Amniotic stem cell (primary cell): ENCODE data around the gene TRERF1.

Experiments
- DNase-seq: peaks from one replicate; lab custom pipeline; 2025; lab: John Stamatoyannopoulos, UW

The TRERF1 gene

DNA sequence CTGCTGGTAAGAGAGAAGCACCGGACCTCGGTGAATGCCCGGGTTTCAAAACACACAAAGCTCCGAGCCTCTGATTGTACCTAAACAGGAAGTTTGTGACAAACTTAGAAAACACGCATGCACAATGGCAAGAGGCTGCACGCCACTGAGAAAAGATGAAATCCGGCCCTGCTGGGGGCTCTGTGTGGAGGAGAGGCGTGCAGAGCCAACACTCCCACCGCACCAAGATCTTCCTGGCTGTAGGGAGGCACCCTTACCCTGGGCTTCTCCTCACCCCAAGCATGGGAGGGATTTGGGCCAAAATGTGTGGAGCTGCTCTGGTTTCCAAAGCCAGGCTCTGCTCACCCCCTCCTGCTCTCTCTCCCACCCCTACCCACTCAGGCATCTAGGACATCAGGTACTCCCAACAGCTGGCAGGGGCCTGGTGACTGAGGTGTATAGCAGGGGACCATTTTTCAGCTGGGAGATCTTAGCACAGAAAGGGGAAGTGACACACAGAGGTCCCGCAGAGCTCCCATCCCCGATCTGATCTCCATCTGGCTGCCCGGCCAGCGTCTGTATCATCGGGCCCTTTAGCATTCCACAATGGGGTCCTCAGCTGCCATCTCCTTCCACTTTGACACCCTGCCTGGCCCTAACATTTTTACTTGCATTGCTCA, 84.2 kb downstream of the TRERF1 start:
- no peak for DNase-seq

DNA sequence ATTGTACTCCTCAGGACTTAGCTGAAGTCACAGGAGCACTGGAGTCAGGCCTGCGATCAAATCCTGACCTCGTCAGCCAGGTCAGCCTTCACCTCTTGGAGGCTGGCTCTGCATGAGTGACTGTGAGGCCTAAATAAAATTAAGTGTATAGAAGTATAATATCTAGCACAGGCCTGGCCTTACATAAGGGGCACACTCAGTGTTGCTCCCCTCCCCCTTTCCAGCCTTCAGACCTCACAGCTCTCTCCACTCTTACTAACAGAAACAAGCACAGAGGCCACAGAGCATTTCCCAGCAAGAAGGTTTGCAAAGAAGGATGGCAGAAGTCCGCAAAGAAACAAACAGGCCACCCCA, 84.8 kb downstream of the TRERF1 start:
- no peak for DNase-seq

DNA sequence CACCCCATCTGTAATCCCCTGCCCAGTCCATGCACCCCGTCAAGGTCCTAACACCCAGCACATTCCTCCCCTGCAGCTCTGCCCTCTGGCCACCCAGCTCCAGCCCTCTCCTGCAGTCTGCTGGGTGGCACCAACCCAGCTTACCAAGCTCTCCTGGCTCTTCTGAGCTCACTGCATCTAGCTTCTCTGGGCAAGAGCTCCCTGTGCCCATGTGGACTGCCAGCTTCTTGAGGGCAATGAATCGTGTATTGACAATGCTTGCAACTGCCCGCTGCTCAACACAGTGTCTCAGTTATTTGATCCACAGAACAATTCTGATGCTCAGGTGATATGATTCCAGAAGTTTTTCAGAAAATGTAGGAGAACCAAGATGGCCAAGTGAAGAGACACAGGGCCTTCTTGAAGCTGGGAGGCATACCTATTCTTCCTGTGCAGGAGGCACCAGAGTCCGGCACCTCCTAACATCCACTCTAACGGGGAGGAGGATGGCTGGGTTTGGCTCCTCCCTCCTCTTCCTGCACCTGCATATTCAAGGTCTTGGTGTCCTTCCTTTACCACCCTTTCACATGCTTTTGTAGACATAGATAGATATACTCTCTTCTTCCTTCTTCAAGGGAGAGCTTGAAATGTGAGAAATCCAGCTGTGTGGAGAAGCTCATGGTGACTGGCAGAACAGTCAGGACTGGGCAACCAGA, 85.6 kb downstream of the TRERF1 start:
- no peak for DNase-seq

DNA sequence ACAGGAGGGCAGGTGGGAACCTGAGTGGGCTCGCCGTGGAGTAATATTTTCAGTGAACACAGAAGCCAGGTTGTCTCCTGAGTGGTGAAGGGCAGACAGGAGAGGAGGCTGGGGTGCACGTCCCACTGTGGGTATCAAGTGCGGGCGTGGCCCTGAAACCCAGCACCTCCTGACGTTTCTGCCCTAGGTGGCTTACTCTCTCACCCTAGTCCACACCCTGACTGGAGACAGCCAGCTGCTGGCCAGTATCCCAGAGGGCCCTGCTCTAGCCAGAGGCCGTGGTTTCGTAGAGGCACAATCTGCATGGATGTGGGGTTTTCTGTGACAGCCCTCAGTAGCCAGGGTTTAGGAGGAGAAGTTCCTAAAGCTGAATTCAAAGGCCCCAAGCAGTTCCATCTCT, 86.7 kb downstream of the TRERF1 start:
- DNase-seq: no peak

DNA sequence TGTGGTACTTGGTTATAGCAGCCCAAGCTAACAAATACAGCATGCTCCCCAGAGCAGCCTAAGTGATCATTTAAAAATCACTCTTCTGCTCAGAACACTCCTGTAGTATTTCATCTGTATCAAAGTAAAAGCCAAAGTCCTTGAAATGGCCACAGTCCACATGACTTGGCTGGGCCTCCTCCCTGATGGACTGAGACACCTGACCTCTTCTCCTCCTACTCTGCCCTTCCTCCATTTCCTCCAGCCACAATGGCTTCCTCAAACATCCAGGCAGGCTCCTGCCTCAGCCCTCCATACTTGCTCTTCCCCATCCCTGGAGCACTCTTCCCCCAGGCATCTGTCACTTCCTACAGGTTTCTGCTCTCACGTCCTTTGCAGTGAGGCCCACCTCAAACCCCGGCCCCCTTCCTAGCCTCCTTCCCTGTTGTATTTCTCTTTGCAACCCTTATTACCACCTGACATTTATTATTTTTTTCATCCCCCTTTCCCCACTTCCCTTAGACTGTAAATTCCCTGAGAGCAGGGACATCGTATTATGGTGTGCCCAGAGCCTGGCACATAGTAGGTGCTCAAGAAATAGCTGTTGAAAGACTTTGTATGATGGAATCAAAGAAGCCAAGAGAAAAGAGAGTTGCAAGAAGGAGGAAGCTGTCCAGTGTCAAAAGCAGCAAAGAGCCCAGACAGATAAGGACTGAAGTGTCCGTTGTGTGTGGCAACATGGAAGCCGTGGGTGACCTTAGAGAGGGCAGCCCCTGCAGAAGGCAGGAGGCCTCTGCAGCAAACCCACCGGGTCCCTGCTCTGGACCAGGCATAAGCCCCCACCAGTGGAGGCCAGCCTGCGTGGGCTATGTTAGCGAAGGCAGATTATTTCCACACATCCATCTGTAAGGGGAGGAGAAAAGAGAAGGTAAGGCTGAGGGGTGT, 87.5 kb downstream of the TRERF1 start:
- DNase-seq: no peak

DNA sequence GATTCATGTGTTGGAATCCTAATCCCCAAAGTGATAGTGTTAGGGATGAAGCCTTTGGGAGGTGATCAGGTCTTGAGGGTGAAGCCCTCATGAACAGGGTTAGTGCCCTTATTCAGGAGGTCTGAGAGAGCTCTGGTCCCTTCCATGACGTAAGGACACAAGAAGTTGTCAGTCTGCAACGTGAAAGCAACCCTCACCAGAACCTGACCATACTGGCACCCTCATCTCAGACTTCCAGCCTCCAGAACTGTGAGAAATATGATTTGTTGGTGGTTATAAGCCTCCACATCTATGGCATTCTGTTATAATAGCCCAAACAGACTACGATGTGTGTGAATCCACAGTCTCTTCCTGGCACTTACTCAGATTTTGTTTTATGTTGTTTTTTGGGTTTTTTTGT, 90.7 kb downstream of the TRERF1 start:
- DNase-seq: no peak

DNA sequence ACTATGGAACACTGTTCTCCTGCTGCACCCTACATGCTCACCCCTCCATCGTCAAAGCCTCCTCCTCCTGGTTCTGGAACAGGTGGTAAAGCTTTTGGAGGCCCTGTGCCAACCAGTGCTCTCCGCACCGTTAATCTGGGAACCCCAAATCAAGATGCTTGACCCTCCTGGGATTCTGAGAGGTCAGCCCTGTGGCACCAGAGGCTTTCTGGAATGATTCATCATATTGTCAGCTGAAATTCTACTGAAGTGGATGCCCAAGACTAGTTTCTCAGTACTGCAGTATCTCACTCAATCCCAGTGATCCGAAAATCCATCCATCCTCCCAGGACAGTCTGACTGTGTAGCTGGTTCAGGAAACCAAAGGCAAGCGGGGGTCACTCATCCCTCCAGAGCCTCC, 92.7 kb downstream of the TRERF1 start:
- DNase-seq: no peak

DNA sequence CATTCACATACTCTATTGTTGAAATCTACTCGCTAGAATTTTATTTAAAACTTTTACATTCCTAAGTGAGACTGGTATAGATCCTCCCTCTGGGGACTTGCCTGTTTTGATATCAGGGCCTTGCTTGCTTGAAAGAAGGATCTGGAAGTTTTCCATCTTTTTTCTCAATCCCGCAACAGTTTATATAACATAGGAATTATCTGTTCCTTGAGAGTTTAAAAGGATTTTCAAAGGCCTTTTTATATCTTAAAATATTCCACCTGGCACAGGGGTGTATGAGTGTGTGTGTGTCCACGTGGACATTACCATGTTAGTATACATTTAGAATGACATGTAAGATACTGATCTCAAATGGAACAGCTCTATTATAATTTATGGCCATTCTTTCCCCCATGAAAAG, 96.3 kb downstream of the TRERF1 start:
- no peak for DNase-seq

DNA sequence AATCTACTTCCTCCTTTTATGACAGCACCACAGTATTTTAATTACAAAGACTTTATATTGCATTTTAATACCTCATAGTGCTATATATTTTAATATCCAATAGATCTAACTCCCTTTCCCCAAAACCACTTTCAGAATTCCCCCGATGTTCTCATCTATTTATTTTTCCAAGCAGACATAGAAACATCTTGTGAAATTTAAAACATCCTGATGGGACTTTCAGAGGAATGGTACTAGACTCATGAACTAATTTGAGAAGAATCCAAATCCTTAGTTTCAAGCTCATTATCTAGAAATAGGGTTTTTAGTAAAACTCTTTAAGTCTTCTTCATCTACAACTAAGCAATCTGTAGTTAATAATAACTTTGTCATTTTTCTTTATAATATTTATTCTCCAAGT, 97.0 kb downstream of the TRERF1 start:
- no peak for DNase-seq

DNA sequence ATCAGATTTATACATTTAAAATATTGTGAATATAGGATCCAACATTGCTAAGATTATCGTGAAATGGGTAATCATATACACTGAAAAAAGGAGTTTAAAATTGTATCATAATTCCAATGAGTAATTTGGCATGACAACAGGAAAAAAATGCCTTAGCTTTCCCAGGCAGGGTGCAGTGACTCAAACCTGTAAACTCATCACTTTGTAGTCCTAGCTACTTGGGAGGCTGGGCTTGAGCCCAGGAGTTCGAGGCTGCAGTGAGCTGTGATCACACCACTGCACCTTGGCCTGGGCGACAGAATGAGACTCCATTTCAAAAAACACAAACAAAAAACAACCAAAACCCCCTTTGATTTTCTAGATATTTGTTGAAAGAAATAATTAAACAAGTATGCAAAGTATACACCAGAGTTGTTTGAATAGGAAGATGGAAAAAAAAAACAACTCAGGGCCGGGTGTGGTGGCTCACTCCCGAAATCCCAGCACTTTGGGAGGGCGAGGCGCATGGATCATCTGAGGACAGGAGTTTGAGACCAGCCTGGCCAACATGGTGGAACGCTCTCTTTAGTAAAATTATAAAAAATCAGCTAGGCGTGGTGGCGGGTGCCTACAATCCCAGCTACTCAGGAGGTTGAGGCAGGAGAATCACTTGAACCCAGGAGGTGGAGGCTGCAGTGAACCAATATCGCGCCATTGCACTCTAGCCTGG, 98.7 kb downstream of the TRERF1 start:
- peak; percentile 15 for DNase-seq

DNA sequence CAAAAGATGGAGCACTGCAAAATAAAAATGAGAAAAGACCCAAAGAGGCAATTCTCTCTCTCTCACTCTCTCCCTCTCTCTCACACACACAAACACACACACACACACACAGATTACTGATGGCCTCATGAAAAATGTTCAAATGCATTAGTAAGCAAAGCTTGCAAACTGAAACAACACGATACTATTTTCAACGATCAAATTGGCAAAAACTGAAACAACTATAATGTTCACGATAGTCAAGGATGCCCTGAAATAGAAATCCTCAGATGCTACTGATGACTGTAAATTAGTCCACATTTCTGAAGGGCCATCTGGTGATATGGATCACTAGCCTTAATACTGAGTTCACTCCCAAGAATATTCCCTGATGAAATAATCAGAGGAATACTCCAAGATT, 100.8 kb downstream of the TRERF1 start:
- no peak for DNase-seq

DNA sequence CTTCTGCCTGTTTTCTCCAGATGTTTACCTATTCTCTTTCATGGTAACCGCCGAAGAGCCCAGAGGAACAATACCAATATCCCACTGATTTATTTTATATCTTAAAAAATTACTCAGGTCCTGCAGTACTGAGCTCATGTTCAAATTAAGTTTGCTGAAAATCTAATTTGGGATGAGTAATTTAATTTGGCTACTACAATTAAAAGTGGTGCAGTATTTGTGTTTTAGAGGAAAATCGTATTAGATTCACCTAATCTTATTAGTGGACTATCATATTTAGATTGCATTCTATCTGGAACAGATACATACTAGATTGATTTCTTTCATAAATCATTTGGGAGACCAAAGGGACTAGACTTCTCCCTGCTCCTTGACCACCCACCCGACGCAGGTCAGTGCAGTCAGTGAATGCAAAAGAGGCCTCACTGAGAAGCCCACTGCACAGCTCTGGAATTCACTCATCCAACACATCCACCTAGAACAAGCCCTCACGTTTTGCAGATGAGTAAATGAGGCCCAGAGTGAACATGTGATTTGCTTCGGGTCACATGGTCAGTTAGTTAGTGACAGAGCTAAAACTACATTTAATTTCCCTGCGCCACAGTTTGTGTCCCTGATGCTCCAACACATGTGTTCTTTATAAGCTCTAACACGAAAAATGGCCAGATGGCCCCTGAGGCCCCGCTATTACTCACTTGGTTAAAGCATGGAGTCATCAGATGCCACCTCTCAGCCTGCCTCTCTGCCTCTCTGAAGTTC, 101.8 kb downstream of the TRERF1 start:
- no peak for DNase-seq

DNA sequence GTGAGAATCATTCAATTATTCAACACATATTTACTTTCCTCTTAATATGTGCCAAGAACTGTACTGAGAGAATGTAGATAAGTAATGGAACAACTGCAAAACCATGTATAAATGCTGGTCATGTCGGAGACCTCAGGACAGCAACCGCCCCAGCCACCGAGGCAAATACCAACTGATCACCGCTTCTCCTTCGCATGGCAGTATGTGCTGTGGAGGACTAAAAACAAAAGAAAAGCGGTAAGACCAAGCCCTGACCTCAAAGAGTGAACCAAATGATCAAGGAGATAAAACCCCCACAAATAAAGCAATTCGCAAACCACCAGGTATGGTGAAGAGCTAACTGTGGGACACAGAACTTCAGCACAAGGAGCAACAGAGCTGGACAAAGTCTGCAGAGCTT, 104.3 kb downstream of the TRERF1 start:
- no peak for DNase-seq

DNA sequence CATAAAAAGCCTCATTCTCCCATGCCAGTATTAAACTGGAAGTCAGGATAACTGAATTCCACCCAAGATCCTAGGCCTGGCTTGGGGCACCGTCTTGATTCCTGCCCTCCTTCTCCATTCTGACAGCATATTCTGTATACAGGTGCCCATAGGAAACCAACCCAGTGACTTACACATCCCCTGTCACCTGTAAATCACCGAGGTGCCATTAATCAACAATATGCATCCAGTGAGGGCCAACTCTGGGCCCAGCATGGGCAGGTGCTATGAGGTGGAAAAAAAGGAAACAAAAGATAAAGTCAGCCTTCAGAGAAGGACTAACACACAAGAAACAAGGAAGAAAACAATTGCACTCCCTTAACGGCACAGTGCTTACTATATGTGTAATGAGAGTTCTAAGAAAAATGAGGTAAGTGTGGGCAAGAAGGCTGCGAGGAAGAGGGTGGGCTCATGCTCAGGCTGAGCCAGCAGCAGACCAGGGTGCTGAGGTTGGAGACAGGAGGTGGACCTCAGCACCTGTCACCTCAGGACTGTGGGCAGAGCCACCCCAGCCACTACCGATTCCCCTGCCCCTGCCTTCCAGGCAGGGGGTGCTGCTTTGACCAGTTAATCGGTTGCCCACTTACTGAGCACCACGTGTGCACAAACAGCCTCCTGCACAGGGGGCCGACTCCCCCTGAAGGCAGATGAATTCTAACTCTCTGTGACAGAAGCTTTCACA, 105.9 kb downstream of the TRERF1 start:
- DNase-seq: no peak

DNA sequence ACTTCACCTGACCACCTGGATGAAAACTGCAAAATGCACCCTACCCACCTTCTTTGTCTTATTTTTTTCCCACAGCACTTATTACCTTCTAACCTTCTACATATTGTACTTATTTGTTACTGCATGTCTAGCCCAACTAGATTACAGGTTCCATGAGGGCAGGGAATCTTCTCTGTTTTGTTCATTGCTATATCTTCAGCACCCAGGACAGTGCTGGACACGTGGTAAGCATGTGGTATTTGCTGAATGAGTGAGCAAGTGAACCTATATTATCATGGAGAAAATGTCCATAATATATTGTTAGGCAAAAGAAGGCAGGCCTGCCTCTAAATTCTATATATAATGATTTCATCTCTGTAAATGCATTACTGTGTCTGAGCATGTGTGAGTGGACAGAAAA, 107.0 kb downstream of the TRERF1 start:
- DNase-seq: no peak

DNA sequence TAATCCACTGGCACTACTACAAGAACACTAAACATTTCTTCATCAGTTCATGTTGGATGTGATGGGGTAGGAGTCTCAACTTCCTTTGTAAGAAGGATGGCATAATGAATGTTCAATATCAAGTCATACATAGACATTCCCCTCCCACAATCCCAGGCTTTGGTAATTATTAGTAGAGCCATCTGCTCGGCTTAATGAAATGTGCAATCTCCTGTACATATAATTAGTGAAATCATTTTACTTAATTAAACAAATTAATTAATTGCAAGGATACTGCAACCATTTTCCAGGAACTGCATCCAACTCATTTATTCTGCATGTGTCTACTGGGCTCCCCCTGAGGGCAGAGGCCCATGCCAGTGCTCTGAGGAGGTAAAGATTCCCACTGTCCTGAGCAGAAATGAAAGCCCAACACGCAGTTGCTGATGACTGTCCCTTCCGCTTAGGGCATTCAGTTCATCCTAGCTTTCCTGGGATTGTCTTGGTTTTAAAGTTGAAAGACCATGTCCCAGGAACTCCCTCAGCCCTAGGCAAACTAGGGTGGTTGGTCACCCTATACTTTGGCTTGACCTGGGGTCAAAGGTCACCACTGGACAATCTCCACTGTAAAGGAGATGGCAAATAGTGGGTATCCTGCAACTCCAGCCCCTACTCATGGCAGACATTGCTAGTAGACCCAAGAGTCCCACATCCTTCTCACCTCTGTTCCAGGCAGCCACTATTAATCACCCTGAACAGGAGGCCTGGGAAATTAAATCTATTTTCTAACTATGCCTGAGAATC, 109.8 kb downstream of the TRERF1 start:
- DNase-seq: no peak

DNA sequence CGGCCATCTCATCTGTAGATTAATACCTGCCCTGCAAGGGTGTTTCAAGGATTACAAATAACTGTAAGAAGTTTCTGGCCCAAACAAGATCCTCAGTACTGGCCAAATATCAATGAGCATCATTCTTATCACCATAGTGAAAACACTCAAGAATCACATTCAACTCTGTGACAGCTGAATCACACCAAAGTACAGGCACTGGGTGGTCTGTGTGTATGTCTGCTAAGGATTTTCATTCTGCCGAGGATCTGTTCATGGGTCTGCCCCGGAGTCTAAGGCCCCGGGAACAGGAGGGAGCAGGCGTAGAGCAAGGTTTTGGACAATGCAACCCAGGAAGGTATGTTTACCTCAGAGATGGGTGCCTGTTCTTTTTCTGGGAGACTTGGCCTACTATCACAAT, 110.5 kb downstream of the TRERF1 start:
- no peak for DNase-seq

DNA sequence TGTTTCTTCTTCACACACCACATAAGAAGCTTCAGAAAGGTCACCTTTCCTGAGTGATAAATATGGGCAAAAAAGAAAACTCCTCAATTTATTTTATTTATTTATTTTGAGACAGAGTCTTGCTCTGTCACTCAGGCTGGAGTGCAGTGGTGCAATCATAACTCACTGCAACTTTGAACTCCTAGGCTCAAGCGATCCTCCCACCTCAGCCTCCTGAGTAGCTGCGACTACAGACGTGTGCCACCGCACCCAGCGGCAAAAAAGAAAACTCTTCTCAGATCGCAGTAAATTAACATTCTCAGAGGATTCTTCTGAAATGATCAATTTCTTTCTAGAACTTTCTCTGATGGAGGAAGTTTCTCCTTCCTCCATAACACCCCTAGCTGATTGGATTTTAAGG, 111.2 kb downstream of the TRERF1 start:
- DNase-seq: no peak

DNA sequence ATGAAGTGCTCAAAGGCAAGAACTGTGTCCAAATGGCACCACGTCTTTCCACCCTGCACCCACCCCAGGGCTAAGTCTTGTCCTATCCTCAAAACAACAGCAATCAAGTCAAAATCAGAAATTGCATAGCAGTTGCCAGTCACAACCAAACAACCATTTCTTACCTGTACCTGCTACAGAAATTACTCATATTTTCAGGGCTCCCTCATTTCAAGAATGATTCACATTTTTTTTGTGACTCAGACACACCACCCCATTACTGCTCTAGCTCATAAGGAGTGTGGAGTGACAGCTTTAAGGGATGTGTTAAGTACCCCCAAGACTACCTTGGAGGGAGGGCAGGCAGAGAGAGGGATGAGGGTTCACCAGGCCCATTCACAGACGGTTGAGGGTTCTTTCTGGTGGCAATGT, 111.7 kb downstream of the TRERF1 start:
- no peak for DNase-seq

DNA sequence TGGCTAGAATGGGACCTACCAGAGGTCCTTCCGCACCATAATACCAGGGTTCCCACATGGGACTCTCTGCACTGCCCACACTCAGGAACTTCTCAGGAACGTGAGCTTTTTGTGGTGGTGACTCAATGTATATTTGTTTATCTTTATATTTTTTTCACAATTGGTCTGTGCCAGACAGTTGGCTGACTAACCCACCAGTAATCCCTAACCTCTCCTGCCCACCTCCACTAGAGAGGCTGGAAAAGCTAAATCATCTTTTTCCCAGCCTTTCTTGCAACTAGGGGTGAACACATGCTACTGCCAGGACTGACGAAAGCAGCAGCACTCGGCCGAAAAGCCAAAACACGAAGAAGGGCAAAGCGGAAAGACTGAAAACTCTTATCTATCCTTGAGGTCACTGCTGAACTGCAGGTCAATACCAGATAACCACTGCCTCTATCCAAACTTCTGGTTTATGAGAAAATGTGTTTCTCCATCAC, 112.9 kb downstream of the TRERF1 start:
- peak; percentile 90 for DNase-seq
